HCT116 (cell line): ENCODE results near the gene EYA2. TPM values are rescaled to one million over a fixed set of nuclear protein-coding genes. Genes with fewer than 3 reads are reported as not detected.
"Not testable (repeated sequence)": the region's sequence is repeated elsewhere in the genome, so short reads cannot be mapped to it uniquely, and the experiment has no call there.

Experiments used
- ATAC-seq: fragments of 200-7000 bp; cut with Tn5 transposase; 2 replicates; pipeline ENCODE4 v1.9.1; 2020; ENCODE audit warnings: mild to moderate bottlenecking, moderate library complexity
- BruUV-seq: library from RNA; stranded (reverse); fragments of 400-500 nt; replicated peaks from 2 replicates; lab custom pipeline; 2021; lab: Mats Ljungman, UMichigan
- CTCF ChIA-PET: fragments of 300-600 bp; sonication (Branson Sonifier 250); formaldehyde crosslinking; loops from one replicate; lab custom pipeline; 2021; ENCODE audit warnings: antibody characterized with exemption; lab: Charles Lee
- POLR2A ChIA-PET: fragments of 300-600, 350-600 bp; sonication (Branson Sonifier 250); formaldehyde crosslinking; loops from one replicate; lab custom pipeline; 2021; ENCODE audit warnings: antibody characterized with exemption; lab: Charles Lee
- RAD21 ChIA-PET, 2 experiments: fragments of 300-600 bp; sonication (Branson Sonifier 250); formaldehyde crosslinking; loops; one replicate each; lab custom pipeline; 2023; ENCODE audit warnings: low total read pairs in 2 of 2; ENCODE audit not compliant: uncharacterized antibody in 2 of 2, unreplicated experiment in 2 of 2, low non-redundant PET in 1 of 2; lab: Charles Lee
- DNase-seq: peaks from one replicate; pipeline ENCODE4 v3.0.0-alpha.2; 2010; ENCODE audit warnings: low read depth, low spot score
- H2AFZ ChIP-seq: fragments of 200-600 bp; shearing (Covaris generic), sonication (generic); 2 replicates; pipeline ENCODE4 v1.6.1; 2017; ENCODE audit warnings: low read depth, mixed run types, mixed read lengths, antibody characterized with exemption, low read length; ENCODE audit not compliant: poor library complexity, severe bottlenecking
- H3K27ac ChIP-seq: 2 replicates; pipeline ENCODE4 v1.5.1; 2012; ENCODE audit warnings: low read depth, low read length
- H3K27me3 ChIP-seq: fragments of 200-600 bp; sonication (generic); 2 replicates; pipeline ENCODE4 v1.6.1; 2016; ENCODE audit warnings: mixed run types, low read length, mixed read lengths; ENCODE audit not compliant: insufficient read depth
- H3K36me3 ChIP-seq, 2 experiments: fragments of 200-500 bp in 1 of 2; fragments of 200-600 bp in 1 of 2; sonication (Bioruptor generic) in 1 of 2; sonication (generic) in 1 of 2; 2 replicates each; pipeline versions ENCODE4 v1.5.1 to v1.6.1; 2014 to 2016; ENCODE audit warnings: low read length in 2 of 2, inconsistent platforms in 1 of 2, mixed read lengths in 1 of 2, mixed run types in 1 of 2; ENCODE audit not compliant: insufficient read depth in 2 of 2, control insufficient read depth in 1 of 2
- H3K4me1 ChIP-seq, 2 experiments: fragments of 200-600 bp in 1 of 2; sonication (generic) in 1 of 2; 2 replicates each; pipeline versions ENCODE4 v1.5.1 to v1.6.1; 2012 to 2017; ENCODE audit warnings: low read length in 2 of 2, inconsistent platforms in 1 of 2, mild to moderate bottlenecking in 1 of 2, mixed read lengths in 1 of 2, mixed run types in 1 of 2, moderate library complexity in 1 of 2; ENCODE audit not compliant: insufficient read depth in 2 of 2, control insufficient read depth in 1 of 2
- H3K4me2 ChIP-seq: fragments of 200-600 bp; sonication (generic); 2 replicates; pipeline ENCODE4 v1.6.1; 2017; ENCODE audit warnings: mixed run types, low read length, mixed read lengths
- H3K4me3 ChIP-seq, 2 experiments: fragments of 200-600 bp in 1 of 2; sonication (generic) in 1 of 2; replicated peaks in 1 of 2; 2 replicates each; pipeline ENCODE4 v1.5.1; 2011 to 2016; ENCODE audit warnings: low read length in 2 of 2, control low read depth in 1 of 2, low read depth in 1 of 2, mild to moderate bottlenecking in 1 of 2, mixed read lengths in 1 of 2, mixed run types in 1 of 2
- H3K79me2 ChIP-seq: fragments of 200-600 bp; sonication (generic); 2 replicates; pipeline ENCODE4 v1.6.1; 2017; ENCODE audit warnings: mild to moderate bottlenecking, mixed run types, low read length, moderate library complexity, mixed read lengths; ENCODE audit not compliant: insufficient read depth
- H3K9ac ChIP-seq: fragments of 200-600 bp; sonication (generic); 2 replicates; pipeline ENCODE4 v1.6.1; 2016; ENCODE audit warnings: low read length, mixed read lengths
- H3K9me2 ChIP-seq: fragments of 200-600 bp; sonication (generic), shearing (Covaris generic); 2 replicates; pipeline ENCODE4 v1.6.1; 2017; ENCODE audit warnings: mixed run types, mild to moderate bottlenecking, moderate library complexity; ENCODE audit not compliant: insufficient read depth
- H3K9me3 ChIP-seq, 2 experiments: fragments of 200-500 bp in 1 of 2; fragments of 200-600 bp in 1 of 2; sonication (Bioruptor generic) in 1 of 2; sonication (generic) in 1 of 2; 2 replicates each; pipeline ENCODE4 v1.6.1; 2014 to 2017; ENCODE audit warnings: low read length in 2 of 2, mixed read lengths in 2 of 2, inconsistent platforms in 1 of 2, low read depth in 1 of 2, mild to moderate bottlenecking in 1 of 2, mixed run types in 1 of 2, moderate library complexity in 1 of 2; ENCODE audit not compliant: control insufficient read depth in 1 of 2, insufficient read depth in 1 of 2
- H4K20me1 ChIP-seq: fragments of 200-600 bp; sonication (generic), shearing (Covaris generic); 2 replicates; pipeline ENCODE4 v1.6.1; 2017; ENCODE audit warnings: mixed run types, mild to moderate bottlenecking, moderate library complexity; ENCODE audit not compliant: insufficient read depth
- intact Hi-C: fragments of 100-400 bp; cut with micrococcal nuclease; formaldehyde crosslinking; loops from 2 replicates; pipeline ENCODE4 v1.10.0; 2022
- total RNA-seq: library from RNA; stranded (reverse); gene quantifications from one replicate; pipeline ENCODE4 v1.2.1, GENCODE V29; 2021; ENCODE audit not compliant: unreplicated experiment
- TF ChIP-seq, protein P1 (sequence below): IDR thresholded peaks from 2 replicates; pipeline ENCODE4 v1.6.1; 2011; ENCODE audit warnings: mild to moderate bottlenecking, low read length, moderate library complexity; ENCODE audit not compliant: insufficient replicate concordance; ENCODE audit errors: extremely low read depth

The EYA2 gene
- total RNA-seq, 1 experiment from 2014 or later = not detected

DNA sequence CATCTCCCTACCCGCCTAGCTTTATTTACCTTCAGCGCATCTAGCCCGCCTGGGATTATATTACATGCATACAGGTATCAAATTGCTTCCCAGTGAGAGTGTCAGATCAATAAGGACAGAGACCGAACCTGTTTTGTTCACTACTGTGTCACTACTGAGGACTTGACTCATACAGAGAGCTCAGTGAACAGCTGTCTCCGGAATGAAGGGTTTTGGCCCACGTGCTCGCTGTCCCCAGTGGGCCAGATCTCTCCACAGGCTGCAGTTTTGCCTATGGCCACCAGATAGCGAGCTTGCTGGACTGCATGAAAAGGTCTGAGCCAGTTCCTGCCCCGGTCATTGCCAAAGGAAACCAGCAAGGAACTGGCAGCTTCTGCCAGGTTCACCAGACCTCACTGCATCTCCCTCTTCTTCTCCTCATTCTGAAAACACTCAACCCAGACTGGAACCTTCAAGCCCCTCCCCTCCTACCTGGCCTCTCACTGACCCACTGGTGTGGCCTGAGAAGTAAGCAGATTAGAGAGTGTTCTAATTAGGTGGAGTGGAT, 311.0 kb downstream of the EYA2 start (continued):
- TF ChIP-seq, protein P1, sequence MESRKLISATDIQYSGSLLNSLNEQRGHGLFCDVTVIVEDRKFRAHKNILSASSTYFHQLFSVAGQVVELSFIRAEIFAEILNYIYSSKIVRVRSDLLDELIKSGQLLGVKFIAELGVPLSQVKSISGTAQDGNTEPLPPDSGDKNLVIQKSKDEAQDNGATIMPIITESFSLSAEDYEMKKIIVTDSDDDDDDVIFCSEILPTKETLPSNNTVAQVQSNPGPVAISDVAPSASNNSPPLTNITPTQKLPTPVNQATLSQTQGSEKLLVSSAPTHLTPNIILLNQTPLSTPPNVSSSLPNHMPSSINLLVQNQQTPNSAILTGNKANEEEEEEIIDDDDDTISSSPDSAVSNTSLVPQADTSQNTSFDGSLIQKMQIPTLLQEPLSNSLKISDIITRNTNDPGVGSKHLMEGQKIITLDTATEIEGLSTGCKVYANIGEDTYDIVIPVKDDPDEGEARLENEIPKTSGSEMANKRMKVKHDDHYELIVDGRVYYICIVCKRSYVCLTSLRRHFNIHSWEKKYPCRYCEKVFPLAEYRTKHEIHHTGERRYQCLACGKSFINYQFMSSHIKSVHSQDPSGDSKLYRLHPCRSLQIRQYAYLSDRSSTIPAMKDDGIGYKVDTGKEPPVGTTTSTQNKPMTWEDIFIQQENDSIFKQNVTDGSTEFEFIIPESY = no peak

DNA sequence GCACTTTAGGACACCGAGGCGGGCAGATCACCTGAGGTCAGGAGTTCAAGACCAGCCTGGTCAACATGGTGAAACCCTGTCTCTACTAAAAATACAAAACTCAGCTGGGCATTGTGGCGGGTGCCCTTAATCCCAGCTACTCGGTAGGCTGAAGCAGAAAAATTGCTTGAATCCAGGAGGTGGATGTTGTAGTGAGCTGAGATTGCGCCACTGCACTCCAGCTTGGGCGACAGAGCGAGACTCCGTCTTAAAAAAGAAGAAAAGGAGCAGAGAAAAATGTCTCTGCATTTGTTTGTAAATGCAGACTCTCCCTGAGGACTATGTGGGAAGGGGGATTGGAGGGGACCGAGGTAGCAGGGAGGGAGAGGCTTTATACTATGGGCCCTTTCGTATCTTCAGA, 311.9 kb downstream of the EYA2 start:
- intact Hi-C loops = loop anchor here (10.0 kb wide), 1 partner anchor 298 kb away; the partner anchor contains the start of gene NCOA3
- ChIA-PET CTCF (interaction anchor here (2.7 to 5.2 kb wide), 3 partner anchors 17 to 414 kb away, joined by 9 to 75 read pairs (median 12); no protein-coding TSS in a partner anchor), POLR2A (interaction anchor here (0.6 to 1.1 kb wide), 2 partner anchors 164 to 335 kb away, joined by 3 to 4 read pairs; no protein-coding TSS in a partner anchor), RAD21 (interaction anchor here (2.0 to 2.8 kb wide), 2 partner anchors 177 to 178 kb away, joined by 12 to 17 read pairs; no protein-coding TSS in a partner anchor)
- Histone ChIP-seq H3K9ac (peak overlapping the region; percentile 65), H3K36me3 (peaks cover 18 to 27% of the 10 kb centered on the region in 2 experiments), H3K4me1 (peaks cover 51 to 59% of the 10 kb centered on the region in 2 experiments), H3K4me2 (peak overlapping the region; percentile 65), H3K27ac (peak overlapping the region; percentile 74; the same call in 1 of the 2 replicates)
- not testable (repeated sequence) for BruUV-seq, H3K9me3 ChIP-seq, H3K9me2 ChIP-seq, H4K20me1 ChIP-seq, H2AFZ ChIP-seq, H3K79me2 ChIP-seq, H3K27me3 ChIP-seq, H3K4me3 ChIP-seq, DNase-seq, ATAC-seq
